Neural progenitor cell (in vitro differentiated cells): ENCODE results near the gene FST. TPM values are rescaled to one million over a fixed set of nuclear protein-coding genes. Genes with fewer than 3 reads are reported as not detected.

Source experiments
- DNase-seq: peaks from one replicate; pipeline ENCODE4 v3.0.0-alpha.2; 2016; ENCODE audit warnings: low spot score
- H2AFZ ChIP-seq: fragments of 200-600 bp; sonication (generic); replicated peaks from 2 replicates; pipeline ENCODE4 v1.6.1; 2016; ENCODE audit warnings: antibody characterized with exemption
- H3F3A ChIP-seq: fragments of 200-600 bp; sonication (generic); 2 replicates; pipeline ENCODE4 v1.6.1; 2016; ENCODE audit warnings: antibody characterized with exemption, low read depth
- H3K27ac ChIP-seq: fragments of 200-600 bp; sonication (generic); 2 replicates; pipeline ENCODE4 v1.5.1; 2016; ENCODE audit warnings: mild to moderate bottlenecking
- H3K27me3 ChIP-seq: fragments of 200-600 bp; sonication (generic); 2 replicates; pipeline ENCODE4 v1.6.1; 2016; ENCODE audit warnings: mild to moderate bottlenecking, moderate library complexity
- H3K36me3 ChIP-seq: fragments of 200-600 bp; sonication (generic); 2 replicates; pipeline ENCODE4 v1.5.1; 2016
- H3K4me1 ChIP-seq: fragments of 200-600 bp; sonication (generic); 2 replicates; pipeline ENCODE4 v1.6.1; 2016; ENCODE audit warnings: mixed run types
- H3K4me2 ChIP-seq: fragments of 200-600 bp; sonication (generic); 2 replicates; pipeline ENCODE4 v1.6.1; 2016
- H3K4me3 ChIP-seq: fragments of 200-600 bp; sonication (generic); 2 replicates; pipeline ENCODE4 v1.5.1; 2016
- H3K79me2 ChIP-seq: fragments of 200-600 bp; sonication (generic); 2 replicates; pipeline ENCODE4 v1.6.1; 2016; ENCODE audit warnings: low read depth
- H3K9ac ChIP-seq: fragments of 200-600 bp; sonication (generic); 2 replicates; pipeline ENCODE4 v1.6.1; 2016
- H3K9me3 ChIP-seq: fragments of 200-600 bp; sonication (generic); 2 replicates; pipeline ENCODE4 v1.5.1; 2016; ENCODE audit warnings: low read depth
- H4K20me1 ChIP-seq: fragments of 200-600 bp; sonication (generic); 2 replicates; pipeline ENCODE4 v1.6.1; 2016; ENCODE audit warnings: low read depth
- H3K27ac Mint-ChIP-seq: 3 replicates; pipeline ENCODE4 v1.8.0; 2021; ENCODE audit warnings: mixed read lengths
- H3K27me3 Mint-ChIP-seq: 2 replicates; pipeline ENCODE4 v1.8.0; 2022; ENCODE audit warnings: low read depth, mild to moderate bottlenecking, inconsistent platforms, moderate library complexity, mixed read lengths; ENCODE audit not compliant: insufficient read depth
- H3K36me3 Mint-ChIP-seq: 3 replicates; pipeline ENCODE4 v1.8.0; 2021; ENCODE audit warnings: mixed read lengths
- H3K4me1 Mint-ChIP-seq: 3 replicates; pipeline ENCODE4 v1.8.0; 2021; ENCODE audit warnings: mixed read lengths
- H3K4me3 Mint-ChIP-seq: 3 replicates; pipeline ENCODE4 v1.8.0; 2021; ENCODE audit warnings: mild to moderate bottlenecking, moderate library complexity, mixed read lengths
- H3K9me3 Mint-ChIP-seq: 3 replicates; pipeline ENCODE4 v1.8.0; 2020; ENCODE audit warnings: mixed read lengths
- CTCF ChIP-seq: fragments of 200-600 bp; sonication (generic); IDR thresholded peaks from 2 replicates; pipeline ENCODE4 v1.5.1; 2017; ENCODE audit warnings: antibody characterized with exemption, mild to moderate bottlenecking
- EZH2 ChIP-seq: fragments of 200-600 bp; sonication (generic); IDR thresholded peaks from 2 replicates; pipeline ENCODE4 v1.6.1; 2017; ENCODE audit warnings: antibody characterized with exemption, mild to moderate bottlenecking, moderate library complexity
- EZH2phosphoT487 ChIP-seq: fragments of 200-600 bp; sonication (generic); IDR thresholded peaks from 2 replicates; pipeline ENCODE4 v1.6.1; 2017; ENCODE audit warnings: antibody characterized with exemption
- total RNA-seq: library from RNA; depleted of rRNA; stranded (reverse); fragments of >200 nt; gene quantifications from 2 replicates; pipeline ENCODE4 v1.2.3, GENCODE V29; 2015; ENCODE audit warnings: low replicate concordance

Gene FST
- total RNA-seq, 1 donor from 2014 or later = 79.4 TPM

DNA sequence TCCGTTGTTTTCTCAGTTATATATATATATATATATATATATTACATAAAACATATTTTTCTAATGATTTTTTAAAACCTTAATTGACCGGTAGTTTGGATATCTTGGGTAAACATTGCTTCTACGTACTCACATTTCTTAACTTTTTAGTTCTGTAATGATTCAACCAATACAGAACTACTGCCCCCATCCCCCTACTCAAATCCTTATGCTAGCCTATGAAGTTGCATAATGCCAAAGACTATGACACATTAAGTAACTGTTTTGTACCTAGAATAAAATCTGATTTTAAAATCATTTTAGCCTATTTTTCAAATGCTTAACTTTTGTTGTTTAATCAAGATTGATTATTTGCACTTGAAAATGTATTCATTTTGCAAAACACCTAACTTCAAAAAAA, 4.4 kb upstream of the FST start:
- H3K27ac ChIP-seq = no peak overlapping the region
- H3K9ac ChIP-seq = no peak overlapping the region
- Mint-ChIP-seq H3K36me3 (no peaks in the 10 kb centered on the region), H3K4me3 (no peak overlapping the region), H3K27me3 (peaks cover 3% of the 10 kb centered on the region), H3K27ac (no peak overlapping the region), H3K4me1 (peaks cover 6% of the 10 kb centered on the region), H3K9me3 (peaks cover 2% of the 10 kb centered on the region)
- no peak overlapping the region for H2AFZ ChIP-seq
- no peaks in the 10 kb centered on the region for H4K20me1 ChIP-seq
- peaks cover 5% of the 10 kb centered on the region for H3K4me1 ChIP-seq
- no peak overlapping the region for H3K4me2 ChIP-seq
- no peaks in the 10 kb centered on the region for H3K27me3 ChIP-seq
- peaks cover 33% of the 10 kb centered on the region for H3F3A ChIP-seq
- H3K79me2 ChIP-seq = peaks cover 15% of the 10 kb centered on the region
- DNase-seq = no peak
- H3K36me3 ChIP-seq = no peaks in the 10 kb centered on the region
- no peaks in the 10 kb centered on the region for H3K9me3 ChIP-seq
- TF ChIP-seq EZH2phosphoT487 = no peak
- TF ChIP-seq EZH2 = no peak
- TF ChIP-seq CTCF = no peak
- no peak overlapping the region for H3K4me3 ChIP-seq

DNA sequence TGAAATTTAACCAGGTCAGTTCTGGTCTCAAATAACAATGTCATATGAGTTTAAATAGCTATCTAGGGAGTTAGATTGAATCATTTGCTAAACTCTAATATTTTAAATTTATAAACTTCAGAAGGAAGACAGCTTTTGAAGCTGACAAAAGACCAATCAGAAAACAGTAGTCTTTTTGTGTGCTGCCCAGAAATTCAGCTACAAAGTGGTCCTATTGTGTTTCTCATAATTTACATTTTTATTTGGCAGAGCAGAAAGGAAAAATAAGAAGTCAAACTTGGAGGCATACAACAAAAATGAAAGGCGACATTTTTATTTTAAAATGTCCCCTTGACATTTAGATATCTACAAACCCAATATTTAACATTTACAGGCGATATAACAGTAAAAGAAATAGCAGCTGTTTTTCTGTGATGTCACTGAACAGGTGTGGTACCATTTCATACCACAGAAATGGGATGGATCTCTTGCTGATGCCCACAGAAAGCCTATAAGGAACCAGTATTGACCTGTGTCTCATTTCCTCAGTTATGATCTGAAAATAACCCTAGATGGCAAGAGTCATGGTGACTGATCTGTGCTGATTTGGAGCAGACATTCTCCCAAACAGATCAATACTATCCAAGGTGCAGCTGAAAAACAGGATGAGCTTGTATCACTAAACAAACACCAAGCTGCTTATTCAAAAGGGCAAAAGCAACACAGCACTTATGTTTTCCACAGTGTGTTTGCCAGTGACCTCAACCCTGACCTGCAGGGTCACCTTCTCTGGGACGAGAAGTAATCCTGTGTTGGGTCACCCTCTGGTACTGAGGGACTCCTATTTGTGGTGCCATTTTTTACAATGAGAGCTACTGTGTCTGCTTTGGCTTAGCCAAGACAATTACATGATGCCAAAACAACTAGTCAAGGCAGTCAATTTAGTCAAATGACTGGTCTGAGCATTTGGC, 3.6 kb upstream of the FST start:
- DNase-seq = no peak
- Mint-ChIP-seq H3K4me1 (peaks cover 7% of the 10 kb centered on the region), H3K4me3 (no peak overlapping the region), H3K9me3 (peaks cover 2% of the 10 kb centered on the region), H3K36me3 (no peaks in the 10 kb centered on the region), H3K27me3 (peaks cover 3% of the 10 kb centered on the region), H3K27ac (no peak overlapping the region)
- H3F3A ChIP-seq = peaks cover 35% of the 10 kb centered on the region
- no peak overlapping the region for H3K4me3 ChIP-seq
- no peaks in the 10 kb centered on the region for H4K20me1 ChIP-seq
- H2AFZ ChIP-seq = no peak overlapping the region
- no peak overlapping the region for H3K9ac ChIP-seq
- H3K27ac ChIP-seq = no peak overlapping the region
- no peak overlapping the region for H3K4me2 ChIP-seq
- TF ChIP-seq CTCF = no peak
- no peak for TF ChIP-seq EZH2phosphoT487
- peaks cover 22% of the 10 kb centered on the region for H3K79me2 ChIP-seq
- peaks cover 5% of the 10 kb centered on the region for H3K4me1 ChIP-seq
- no peaks in the 10 kb centered on the region for H3K27me3 ChIP-seq
- H3K36me3 ChIP-seq = no peaks in the 10 kb centered on the region
- no peaks in the 10 kb centered on the region for H3K9me3 ChIP-seq

DNA sequence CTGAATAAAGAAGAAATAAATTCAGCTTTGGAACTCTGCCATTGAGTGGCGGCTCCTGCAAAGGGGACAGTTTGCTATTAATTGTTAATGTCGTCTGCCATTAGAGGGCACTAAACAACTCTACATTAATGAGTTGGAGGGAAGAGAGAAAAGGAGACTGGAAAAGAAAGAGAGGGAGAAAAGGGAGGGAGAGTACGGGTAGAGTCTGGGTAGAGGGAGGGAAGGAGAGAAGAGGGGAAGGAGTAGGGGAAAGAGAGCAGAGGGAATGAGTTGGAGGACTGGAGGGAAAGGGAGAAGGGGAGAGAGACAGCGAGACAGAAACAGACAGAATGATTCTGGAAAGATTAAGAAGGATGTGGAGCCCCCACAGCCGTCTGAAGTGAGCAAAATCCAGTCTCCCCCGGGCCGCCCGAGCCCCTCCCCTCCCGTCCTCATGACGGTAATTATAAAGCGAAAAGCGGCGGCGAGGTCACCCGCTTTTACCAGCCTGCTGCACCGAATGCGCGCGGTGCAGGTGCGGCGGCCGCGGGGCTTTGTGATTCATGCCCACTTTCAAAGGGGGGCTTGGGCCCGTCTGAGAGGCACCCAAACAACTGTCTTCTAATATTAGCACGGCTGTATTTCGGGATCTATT, 1.9 kb upstream of the FST start:
- Histone ChIP-seq H3K9ac (no peak overlapping the region), H3F3A (peaks cover 41% of the 10 kb centered on the region), H4K20me1 (peaks cover 8% of the 10 kb centered on the region), H3K4me2 (peak overlapping the region; percentile 88), H3K79me2 (peaks cover 40% of the 10 kb centered on the region), H2AFZ (peak overlapping the region; percentile 78), H3K4me1 (peaks cover 10% of the 10 kb centered on the region), H3K27ac (peak overlapping the region; percentile 92), H3K36me3 (no peaks in the 10 kb centered on the region), H3K27me3 (no peaks in the 10 kb centered on the region), H3K4me3 (peak overlapping the region; percentile 75), H3K9me3 (no peaks in the 10 kb centered on the region)
- H3K4me1 Mint-ChIP-seq = peaks cover 13% of the 10 kb centered on the region
- TF ChIP-seq EZH2 (no peak), CTCF (peak; percentile 83)
- peaks cover 6% of the 10 kb centered on the region for H3K36me3 Mint-ChIP-seq
- DNase-seq = peak; percentile 92
- peak overlapping the region; percentile 94 for H3K4me3 Mint-ChIP-seq
- peaks cover 2% of the 10 kb centered on the region for H3K9me3 Mint-ChIP-seq
- no peak overlapping the region for H3K27ac Mint-ChIP-seq
- H3K27me3 Mint-ChIP-seq = peaks cover 9% of the 10 kb centered on the region
